Esophagus muscularis mucosa (tissue), 3 donors: Measurements from ENCODE around the gene KIF19.

Experiments used
- CTCF ChIP-seq, 3 experiments: fragments of 200-600 bp in 2 of 3; fragments of 450-650 bp in 1 of 3; sonication (generic) in 2 of 3; IDR thresholded peaks; one replicate each; pipeline ENCODE4 v1.5.1; 2017 to 2019; ENCODE audit warnings: antibody characterized with exemption in 3 of 3, mild to moderate bottlenecking in 2 of 3, moderate library complexity in 1 of 3
- POLR2A ChIP-seq: fragments of 450-650 bp; IDR thresholded peaks from one replicate; pipeline ENCODE4 v1.6.1; 2017; ENCODE audit warnings: antibody characterized with exemption, moderate library complexity, mild to moderate bottlenecking, low read depth

- no peak for TF ChIP-seq CTCF (IDR thresholded peaks at IDR 0.05)
- no peak for TF ChIP-seq POLR2A
Measured at GRCh38 chr17:74343526-74344284, 17.7 kb downstream of the KIF19 start.
